Nucleus accumbens (tissue), 56 donors: Measurements from ENCODE around the gene SMAGP.
"Not testable (repeated sequence)": the region's sequence is repeated elsewhere in the genome, so short reads cannot be mapped to it uniquely, and the experiment has no call there.

Source experiments
- DNase-seq, 56 donors: peaks; one replicate each; lab custom pipeline; 2025; lab: John Stamatoyannopoulos, UW

Gene SMAGP, protein sequence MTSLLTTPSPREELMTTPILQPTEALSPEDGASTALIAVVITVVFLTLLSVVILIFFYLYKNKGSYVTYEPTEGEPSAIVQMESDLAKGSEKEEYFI

DNA sequence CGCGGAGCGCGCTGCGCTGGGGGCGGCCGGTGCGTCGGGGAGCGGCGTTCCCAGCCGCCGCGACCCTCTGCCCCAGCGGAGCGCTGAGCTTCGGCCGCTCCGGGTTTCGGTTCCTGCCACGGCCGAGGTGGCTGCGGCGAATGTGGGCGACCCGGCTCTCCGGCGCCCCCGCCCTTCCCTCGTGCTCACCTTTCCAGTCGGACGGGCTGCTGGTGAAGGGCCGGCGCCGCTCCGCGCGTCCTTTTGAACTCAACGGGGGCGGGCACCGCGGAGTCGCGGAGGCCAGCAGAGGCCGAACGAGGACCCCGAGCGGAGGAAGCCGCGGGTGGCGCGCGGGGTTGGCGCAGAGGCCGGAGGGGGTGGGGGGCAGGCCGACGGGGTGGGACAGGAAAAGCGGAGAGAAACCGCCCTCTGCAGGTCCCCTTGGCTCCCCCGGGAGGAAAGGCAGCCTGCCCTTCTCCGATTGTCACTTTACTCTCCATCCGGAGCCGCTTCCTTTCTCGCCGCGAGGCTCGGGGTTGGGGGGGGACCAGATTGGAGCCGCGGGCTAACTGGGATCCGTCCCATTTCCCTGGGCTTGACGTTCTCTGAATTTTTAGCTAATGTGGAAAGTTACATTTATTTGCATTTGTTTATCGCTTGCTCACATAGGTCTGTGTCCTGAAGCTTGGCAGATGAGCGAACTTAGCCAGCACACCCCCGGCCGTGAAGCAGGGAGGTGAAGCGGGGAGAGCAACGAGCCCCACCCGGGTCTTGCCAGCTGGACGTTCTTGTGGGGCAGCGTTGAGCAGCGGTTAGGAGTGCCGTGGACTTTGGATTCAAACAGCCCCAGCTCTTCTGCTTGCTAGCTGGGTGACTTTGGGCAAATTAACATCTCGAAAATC, at the start of gene SMAGP:
Gene SMAGP, minus strand, starts transcription at position 349 of the 884 bp plus-strand sequence. CDS start 1,137 bp downstream, outside the sequence.
- peak in 8 of 56 donors; percentile 5 to 43 (median 12) for DNase-seq

DNA sequence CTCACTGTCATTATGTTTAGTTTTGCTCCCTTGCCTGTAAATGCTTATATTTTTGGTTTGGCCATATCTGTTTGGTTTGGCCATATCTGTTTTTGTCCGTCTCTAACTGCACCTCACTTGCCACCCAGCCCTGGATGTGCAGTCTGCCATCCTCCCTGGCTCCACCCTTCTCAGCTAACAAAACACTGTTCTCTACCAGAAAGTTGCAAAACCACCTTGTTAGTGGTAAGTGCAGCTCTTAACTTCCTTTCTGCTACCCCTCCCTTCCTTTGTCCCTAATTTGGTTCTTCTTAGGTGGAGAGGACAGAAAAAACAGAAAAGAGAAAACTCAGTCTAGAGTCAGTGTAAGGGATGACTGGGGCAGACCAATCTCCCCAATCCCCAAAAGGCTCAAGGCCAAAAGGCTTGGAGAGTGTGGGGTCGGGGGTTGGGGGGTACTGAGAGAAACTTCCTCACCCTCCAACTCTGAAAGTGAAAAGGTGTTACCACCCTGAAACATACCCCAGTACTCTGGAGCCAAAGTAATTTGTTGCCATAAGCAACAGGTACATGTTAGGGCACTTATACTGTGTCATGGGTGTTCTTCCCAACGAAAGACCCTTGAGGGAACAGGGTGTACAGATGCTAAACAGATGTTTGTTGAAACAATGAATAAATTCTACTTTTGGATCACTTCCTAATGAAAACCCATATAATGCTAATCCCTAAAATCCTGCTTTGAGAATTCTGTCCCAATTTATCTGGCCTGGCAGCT, 48.8 kb upstream of the SMAGP start:
- DNase-seq: no peak

DNA sequence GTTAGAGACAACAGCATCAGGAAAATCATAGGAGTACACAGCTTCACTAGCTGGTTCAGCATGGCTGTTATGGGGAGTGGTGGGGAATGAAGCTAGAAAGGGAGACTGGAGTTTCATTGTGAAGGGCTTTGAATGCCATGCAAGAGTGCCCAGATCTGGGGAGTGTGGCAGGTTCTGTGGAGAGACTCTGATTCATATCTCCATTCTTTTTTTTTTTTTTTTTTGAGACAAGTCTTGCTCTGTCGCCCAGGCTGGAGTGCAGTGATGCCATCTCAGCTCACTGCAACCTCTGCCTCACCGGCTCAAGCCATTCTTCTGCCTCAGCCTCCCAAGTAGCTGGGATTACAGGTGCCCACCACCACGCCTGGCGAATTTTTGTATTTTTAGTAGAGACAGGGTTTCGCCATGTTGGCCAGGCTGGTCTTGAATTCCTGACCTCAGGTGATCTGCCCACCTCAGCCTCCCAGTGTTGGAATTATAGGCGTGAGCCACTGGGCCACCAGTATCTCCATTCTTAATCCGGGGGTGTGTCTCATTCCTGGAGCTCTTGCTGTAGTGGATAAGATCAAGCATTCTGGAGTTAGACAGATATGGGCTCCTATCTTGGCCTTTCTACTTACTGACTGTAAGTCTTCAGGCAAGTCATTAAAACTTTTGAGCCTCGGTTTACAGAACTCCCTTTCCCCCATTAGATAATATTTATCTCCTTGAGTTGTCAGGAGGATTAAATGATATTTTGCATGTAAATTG, 48.0 kb upstream of the SMAGP start:
- not testable (repeated sequence) for DNase-seq

DNA sequence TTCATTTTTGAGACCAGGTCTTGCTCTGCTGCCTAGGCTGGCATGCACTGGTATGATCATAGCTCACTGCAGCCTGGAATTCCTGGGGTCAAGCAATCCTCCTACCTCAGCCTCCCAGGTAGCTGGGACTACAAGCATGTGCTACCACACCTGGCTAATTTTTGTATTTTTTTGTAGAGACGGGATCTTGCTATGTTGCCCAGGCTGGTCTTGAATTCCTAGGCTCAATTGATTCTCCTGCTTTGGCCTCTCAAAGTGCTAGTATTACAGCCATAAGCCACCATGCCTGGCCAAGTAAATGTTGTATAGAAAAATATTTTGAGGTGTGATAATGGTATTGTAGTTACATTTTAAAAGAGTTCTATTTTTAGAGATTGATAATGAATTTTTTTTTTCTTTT, 41.2 kb upstream of the SMAGP start:
- DNase-seq: no peak

DNA sequence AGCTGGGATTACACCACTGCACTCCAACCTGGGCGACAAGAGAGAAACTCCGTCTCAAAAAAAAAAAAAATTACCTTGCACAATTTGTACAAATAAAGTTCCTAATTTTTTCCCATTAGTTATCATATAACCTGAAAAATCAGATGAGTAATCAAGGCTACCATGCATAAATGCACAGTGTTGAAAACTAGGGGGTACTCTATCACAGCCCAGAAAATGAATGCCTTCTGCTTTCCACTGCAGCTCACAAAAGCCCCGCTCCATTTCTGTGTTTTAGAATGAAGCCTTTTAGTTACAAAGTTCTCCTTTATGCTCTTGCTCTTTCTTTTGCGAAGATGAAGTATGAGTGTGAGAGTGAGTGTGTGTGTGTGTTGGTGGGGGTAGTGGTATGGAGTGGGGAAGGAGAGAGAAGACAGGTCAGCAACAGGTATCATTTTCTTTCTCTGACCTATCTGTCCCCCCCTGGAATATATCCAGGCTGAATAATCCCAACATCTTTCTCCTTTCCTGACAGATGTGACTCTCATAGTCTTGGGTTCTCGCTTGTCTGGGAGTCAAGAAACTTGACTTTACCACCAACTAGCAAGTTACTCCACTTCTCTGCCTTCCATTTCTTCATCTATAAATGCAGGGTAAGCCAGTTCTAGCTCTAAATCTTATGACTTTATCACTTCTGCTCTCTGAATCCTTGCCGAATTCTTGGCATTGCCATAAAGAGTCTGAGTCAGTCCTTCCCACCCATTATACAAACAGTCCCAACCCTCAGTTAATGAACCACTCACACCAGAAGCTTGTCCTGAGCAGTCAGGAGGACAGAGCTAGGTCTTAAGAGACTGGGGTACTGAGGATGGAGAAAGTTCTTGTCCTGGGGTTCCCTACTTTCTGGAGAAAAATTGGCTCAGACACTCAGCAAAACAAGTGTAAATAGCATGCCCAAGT, 37.7 kb upstream of the SMAGP start:
- no peak for DNase-seq

DNA sequence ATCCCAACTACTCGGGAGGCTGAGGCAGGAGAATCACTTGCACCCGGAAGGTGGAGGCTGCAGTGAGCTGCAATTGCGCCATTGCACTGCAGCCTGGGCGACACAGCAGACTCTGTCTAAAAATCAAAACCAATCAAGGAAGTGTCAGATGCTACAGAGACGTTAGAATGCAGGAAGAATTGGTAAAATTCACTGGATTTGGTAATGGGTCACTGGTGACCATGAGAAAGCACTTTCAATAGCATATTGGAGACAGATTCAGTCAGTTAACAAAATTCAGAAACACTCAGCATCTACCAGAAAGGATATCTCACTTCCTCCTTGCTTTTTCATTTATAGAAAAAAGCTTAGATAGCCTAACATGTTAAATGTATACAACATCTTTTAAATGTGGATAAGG, 36.3 kb upstream of the SMAGP start:
- no peak for DNase-seq

DNA sequence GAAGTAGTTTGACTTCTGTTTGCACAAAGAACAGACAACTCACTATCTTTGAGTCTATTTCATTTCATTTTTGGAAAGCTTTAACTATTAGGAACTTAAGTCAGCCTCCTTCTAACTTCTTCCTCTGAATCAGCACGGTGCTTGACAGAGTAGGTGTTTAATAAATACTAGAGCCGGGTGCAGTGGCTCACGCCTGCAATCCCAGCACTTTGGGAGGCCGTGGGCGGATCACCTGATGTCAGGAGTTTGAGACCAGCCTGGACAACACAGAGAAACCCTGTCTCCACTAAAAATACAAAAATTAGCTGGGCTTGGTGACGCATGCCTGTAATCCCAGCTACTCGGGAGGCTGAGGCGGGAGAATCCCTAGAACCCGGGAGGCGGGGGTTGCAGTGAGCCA, 30.6 kb upstream of the SMAGP start:
- DNase-seq: peak in 6 of 56 donors; percentile 2 to 8 (median 4)

DNA sequence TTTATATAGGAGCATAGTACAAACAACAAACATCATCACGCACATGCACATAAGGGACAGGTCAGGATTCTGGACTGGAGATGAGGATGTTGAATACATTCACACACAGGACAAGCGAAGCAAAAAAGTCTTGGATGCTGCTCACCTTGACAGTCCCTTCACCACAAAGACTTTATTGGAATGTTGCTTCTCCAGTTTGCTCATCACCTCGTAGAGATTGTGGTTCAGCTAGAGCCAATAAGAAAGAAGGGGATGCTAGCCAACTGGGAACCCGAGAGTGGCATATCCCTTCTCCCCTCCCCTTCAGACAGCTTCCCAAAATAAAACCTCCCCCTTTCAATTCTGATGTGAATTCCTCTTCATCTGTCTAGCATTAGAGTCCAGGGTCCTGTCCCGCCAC, 25.4 kb upstream of the SMAGP start:
- DNase-seq: no peak

DNA sequence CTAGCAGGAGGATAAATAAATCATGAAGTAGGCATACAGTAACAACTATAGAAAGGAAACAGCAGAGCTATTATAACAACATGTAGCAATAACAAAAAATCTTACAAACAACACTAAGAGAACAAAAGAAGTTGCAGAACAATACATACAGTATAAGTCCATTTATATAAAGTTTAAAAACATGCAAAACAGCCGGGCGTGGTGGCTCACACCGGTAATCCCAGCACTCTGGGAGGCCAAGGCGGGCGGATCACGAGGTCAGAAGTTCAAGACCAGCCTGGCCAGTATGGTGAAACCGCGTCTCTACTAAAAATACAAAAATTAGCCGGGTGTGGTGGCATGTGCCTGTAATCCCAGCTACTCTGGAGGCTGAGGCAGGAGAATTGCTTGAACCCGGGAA, 23.9 kb upstream of the SMAGP start:
- DNase-seq: not testable (repeated sequence)

DNA sequence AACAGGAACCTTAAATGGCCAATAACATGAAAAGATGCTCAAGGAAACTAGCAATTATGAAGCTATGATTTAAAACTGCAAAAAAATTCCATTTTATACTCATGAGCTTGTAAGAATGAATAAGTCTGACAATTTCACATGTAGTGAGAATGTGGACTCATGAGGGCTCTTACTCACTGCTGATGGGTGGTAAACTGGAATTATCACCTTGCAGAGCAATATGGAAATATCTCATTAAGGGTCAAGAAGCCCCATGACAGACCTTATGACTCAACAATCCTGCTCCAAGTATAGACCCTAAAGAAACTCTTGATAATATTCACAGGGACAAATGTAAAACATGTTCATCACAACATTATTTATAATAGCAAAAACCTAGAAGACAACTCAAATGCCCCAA, 23.5 kb upstream of the SMAGP start:
- no peak for DNase-seq

DNA sequence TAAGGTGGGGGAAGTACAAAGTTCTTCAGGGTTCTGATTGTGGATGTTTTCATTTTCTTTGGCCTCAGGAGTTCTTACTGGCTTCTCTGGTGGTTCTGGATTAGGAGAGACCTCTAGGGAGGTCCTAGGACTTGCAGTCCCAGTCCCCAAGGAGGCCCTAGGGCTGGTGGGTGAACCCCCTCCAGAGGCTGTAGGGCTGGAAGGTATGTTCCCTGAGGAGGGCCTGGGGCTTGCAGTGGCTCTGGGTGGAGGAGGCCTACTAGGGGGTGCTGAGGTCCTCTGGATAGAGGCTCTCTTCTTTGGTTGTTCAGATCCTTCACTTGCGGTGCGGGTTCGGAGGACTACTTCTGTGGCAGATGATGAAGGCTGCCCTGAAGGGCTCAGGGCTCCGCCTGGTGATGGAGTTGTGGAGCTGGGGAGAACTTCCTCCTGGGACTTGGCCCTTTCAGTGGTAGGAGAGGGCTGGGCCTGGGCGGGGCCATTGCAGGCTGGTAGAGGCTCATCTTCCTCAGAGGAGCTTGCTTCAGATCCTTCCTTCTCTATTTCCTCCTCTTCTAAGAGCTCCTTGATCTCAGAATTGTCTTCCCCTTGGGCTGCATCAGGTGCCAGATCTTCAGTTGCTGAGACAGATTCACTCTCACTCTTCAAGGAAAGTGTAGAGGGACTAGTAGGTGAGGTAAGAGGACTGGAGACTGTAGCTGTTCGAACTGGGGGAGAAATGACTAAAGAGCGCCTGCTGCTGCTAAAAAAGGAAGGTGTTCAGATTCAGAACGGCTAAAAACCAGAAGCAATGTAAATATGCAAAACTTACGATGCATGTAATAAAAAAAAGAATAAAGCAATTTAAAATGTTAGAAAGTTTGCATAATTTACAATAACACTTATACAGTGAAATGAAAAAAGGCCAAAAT, 21.6 kb upstream of the SMAGP start:
- peak in 7 of 56 donors; percentile 1 to 26 (median 5) for DNase-seq

DNA sequence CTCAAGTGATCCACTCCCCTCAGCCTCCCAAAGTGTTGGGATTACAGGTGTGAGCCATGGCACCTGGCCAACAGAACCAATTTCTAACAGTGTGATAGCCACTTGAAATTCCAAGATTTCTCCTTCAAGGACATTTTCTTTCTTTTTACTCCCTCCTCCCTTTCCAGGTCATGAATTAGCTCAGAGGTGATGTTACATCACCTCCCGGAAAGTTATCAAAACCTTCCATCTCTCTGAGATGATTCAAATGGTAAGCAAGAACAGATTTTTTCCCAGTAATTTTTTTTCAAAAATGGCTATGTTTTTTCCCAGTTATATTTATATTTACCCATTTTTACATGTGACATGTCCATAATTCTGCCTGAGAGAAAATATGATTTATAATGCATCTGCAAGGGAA, 15.6 kb upstream of the SMAGP start:
- no peak for DNase-seq

DNA sequence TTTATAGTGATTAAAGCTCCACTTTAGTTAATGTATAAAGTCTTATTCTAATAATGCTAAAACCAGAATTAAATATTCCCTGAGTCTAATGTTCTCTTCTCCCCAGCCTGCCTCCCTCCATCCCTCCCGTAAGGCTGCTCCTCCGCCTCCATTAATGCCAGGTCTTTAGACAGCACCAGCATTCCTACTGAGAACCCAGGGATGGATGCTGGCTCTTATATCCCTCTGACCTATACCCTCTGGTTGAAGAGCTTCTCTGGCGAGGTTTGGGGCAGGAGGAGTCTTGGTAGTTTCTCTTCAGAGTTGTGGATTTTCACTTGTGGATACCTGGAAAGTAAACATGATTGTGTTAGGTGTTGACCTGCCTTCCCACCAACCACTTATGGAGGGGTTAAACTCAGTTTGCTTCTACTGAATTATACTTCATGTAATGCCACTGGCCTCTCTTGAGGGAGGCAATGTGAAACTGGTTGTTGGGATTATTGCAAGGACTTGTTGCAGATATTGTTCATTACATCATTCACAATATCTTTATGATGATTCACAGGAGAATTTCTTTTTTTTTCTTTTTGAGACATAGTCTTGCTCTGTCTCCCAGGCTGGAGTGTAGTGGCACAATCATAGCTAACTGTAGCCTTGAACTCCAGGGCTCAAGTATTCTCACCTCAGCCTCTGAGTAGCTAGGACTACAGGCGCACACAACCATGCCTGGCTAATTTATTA, 11.1 kb upstream of the SMAGP start:
- DNase-seq: no peak

DNA sequence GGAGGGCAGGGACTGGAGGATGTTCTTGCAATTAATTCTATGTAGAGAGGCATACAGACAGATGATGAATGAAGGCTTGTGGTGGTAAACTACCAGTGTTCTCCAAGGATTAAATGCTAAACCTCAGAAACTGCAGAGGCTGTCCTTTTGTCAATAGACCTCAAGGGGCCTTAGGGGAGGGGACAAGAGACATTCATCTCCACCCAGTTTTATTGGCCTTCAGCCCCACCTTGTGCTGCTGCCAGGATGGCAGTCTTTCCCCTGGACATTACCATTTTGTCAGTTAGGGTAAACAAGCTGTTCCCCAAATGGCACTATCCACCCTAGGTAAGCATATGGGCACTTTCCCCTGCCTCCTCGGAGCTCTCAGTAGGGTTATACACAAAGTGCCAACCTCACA, 4.9 kb upstream of the SMAGP start:
- DNase-seq: no peak

DNA sequence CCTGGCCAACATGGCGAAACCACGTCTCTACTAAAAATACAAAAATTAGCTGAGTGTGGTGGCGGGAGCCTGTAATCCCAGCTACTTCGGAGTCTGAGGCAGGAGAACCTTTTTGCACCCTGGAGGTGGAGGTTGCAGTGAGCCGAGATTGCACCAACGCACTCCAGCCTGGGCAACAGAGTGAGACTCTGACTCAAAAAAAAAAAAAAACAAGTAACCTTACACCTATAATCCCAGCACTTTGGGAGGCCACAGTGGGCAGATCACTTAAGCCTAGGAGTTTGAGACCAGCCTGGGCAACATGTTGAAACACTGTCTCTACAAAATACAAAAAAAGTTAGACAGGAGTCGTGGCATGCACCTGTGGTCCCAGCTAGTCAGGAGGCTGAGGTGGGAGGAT, 2.6 kb upstream of the SMAGP start:
- DNase-seq: not testable (repeated sequence)

DNA sequence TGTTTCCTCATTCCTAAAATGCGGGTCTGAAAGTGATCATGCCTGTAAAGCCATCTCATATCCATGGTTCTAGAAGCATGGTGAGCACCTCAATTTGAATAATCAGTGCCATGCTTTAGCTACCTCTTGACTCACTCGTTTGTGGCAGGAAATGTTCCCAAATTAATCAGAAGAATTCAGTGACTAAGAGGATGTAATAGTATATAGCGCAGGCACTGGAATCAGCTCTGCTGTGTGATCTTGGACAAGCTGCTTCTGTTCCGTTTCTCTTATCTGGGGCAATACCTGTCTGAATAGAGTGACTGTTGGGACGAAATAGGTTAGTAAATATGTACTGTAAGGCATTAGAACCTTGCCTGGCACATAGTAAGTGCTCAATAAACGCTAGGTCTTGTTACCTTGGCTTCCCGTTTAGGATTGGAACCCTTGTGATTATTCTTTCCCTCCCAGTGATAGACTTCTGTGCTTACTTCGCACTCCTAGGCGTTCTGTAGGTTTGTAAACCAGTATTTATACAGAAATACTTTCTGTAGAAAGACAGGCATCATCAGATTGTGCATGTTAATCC, 820 bp upstream of the SMAGP start:
- DNase-seq: peak in 1 of 56 donors; percentile 4
